Stomach (tissue), 4 donors: ENCODE results near the gene TFAP2A.

Source experiments
- EP300 ChIP-seq: sonication (generic); formaldehyde crosslinking; IDR thresholded peaks from one replicate; pipeline ENCODE4 v1.6.1; 2017; ENCODE audit warnings: antibody characterized with exemption
- POLR2AphosphoS5 ChIP-seq, 3 donors: sonication (generic); formaldehyde crosslinking; IDR thresholded peaks; one replicate each; pipeline ENCODE4 v1.6.1; 2016; ENCODE audit warnings: antibody characterized with exemption in 3 of 3
- TF ChIP-seq, protein P1 (sequence below), 7 experiments: fragments of 450-650 bp in 4 of 7; fragments of 200-600 bp in 3 of 7; sonication (generic) in 3 of 7; IDR thresholded peaks; one replicate each; pipeline ENCODE4 v1.5.1; 2016 to 2019; ENCODE audit warnings: antibody characterized with exemption in 7 of 7, control low read depth in 2 of 7, mild to moderate bottlenecking in 1 of 7

DNA sequence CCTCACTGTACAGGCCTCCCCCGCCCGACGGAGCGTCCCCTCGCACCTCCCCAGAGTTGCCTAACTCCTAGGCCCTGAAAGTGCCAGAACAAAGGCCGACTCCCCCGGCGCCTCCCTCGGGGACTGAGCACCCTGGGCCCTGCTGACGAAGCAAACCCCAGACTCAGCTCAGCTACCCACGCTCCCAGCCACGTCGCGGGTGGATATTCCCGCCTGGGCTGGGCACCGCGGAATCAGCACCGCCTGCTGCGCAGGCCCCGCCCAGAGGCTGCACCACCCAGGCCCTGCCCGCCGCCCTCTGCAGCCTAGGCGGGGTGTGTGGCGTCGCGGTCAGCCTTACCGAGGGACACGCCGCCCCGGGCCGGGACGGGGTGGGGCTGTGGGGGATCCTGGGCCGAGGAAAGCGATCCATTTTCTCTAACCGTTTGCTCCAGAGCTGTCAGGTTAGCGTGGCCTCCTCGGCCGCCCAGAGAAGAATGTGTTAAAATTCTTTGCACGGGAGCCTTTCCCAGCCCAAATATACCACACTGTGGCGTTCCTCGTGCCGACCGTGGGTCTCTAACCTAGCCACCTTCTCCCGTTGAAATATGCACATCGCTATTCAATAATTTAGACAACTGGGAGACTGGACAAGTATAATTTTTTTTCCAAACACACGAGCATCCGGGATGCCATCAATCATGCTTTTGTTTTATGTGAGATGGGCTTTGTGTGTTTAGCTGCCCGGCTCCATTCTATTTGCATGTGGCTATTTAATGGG lies 31.4 kb downstream of the TFAP2A start:
- TF ChIP-seq, protein P1, sequence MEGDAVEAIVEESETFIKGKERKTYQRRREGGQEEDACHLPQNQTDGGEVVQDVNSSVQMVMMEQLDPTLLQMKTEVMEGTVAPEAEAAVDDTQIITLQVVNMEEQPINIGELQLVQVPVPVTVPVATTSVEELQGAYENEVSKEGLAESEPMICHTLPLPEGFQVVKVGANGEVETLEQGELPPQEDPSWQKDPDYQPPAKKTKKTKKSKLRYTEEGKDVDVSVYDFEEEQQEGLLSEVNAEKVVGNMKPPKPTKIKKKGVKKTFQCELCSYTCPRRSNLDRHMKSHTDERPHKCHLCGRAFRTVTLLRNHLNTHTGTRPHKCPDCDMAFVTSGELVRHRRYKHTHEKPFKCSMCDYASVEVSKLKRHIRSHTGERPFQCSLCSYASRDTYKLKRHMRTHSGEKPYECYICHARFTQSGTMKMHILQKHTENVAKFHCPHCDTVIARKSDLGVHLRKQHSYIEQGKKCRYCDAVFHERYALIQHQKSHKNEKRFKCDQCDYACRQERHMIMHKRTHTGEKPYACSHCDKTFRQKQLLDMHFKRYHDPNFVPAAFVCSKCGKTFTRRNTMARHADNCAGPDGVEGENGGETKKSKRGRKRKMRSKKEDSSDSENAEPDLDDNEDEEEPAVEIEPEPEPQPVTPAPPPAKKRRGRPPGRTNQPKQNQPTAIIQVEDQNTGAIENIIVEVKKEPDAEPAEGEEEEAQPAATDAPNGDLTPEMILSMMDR (IDR thresholded peaks at IDR 0.05), result no peak
- no peak for TF ChIP-seq EP300
- TF ChIP-seq POLR2AphosphoS5 (IDR thresholded peaks at IDR 0.05), result no peak
